ENCODE results near the gene SPEN. TPM values are rescaled to one million over a fixed set of nuclear protein-coding genes. Genes with fewer than 3 reads are reported as not detected.

The SPEN gene
- polyA plus RNA-seq, 1 of the 3 experiments (the other 2 are of a cell fraction), result 6.1 TPM

DNA sequence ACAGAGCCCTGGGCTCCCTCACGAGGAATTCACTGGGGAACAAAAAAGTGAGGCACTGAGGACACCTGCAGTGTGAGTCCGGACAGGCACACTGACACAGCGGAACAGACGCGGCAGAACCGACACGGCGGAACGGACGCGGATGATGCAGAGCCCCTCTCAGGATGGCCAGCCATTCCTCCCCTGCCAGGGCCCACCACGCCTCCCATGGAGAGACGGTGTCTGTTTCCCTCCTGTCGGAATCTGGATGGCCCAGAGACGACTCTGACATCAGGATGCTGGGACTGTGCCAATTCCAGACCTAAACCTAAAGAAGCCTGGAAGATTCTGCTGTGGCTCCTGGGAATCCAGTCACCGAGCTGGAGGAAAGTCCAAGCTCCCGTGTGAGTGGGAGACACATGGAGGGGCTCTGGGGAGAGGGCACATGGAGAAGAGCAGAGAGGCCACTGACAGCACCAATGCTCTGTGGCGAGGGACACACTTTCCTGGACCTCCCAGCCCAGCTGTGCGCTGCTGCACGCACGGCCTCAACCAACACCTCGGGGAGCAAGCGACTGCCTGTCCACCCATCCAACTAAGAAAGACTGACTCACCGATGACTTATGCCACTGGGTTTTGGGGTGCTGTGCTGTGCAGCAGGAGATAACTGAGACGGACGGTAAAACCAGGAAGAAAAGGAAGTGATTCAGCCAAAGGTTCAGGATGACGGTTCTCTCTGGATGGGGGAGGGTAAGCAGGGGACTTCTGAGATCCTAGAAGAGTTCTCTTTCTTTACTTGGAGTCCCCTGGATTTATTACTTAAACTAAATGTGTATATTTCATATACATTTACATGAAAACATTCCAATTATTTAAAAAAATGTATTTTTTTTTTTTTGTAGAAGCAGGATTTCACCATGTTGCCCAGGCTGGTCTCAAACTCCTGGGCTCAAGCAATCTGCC is 105.1 kb downstream of the SPEN start:
- ChIA-PET POLR2A (interaction anchor here (1.4 kb wide), 1 partner anchor 137 kb away, joined by 3 read pairs; no protein-coding TSS in a partner anchor), CTCF (interaction anchor here (0.9 to 2.5 kb wide), 7 partner anchors 9 to 161 kb away, joined by 3 to 9 read pairs (median 3); partner anchors contain the start of gene ZBTB17)
- 38% methylated on average over 22 of the region's 27 CpGs for WGBS (ENCODE audit: low lambda C conversion rate)
- DNase-seq, result no peak
- Histone ChIP-seq H4K20me1 (ENCODE audit: insufficient read depth) (no peaks in the 10 kb centered on the region; the same call in 1 of the 2 replicates), H3K4me1 (ENCODE audit: control insufficient read depth in 1 of 2, insufficient read depth in 2 of 2, low read depth in 1 of 2, low read length in 1 of 2) (peaks cover 73 to 82% of the 10 kb centered on the region in 2 experiments), H3K79me2 (ENCODE audit: insufficient read depth) (peaks cover 91% of the 10 kb centered on the region), H3K4me2 (peak overlapping the region; percentile 76), H3K4me3 (ENCODE audit: low read depth in 2 of 2, low read length in 1 of 2) (no peak overlapping the region), H3F3A (replicated peaks; ENCODE audit: insufficient read depth) (peaks cover 68% of the 10 kb centered on the region), H3K9me3 (no peaks in the 10 kb centered on the region), H2AFZ (ENCODE audit: low read depth) (no peak overlapping the region), H3K9ac (peak overlapping the region; percentile 57), H3K27ac (ENCODE audit: low read depth in 2 of 2, low read length in 1 of 2) (peak overlapping the region; percentile 85 to 93), H3K36me3 (replicated peaks in 1 of 2; ENCODE audit: control insufficient read depth in 1 of 2, insufficient read depth in 2 of 2, low read length in 1 of 2) (peaks cover 8 to 13% of the 10 kb centered on the region in 2 experiments), H3K9me2 (no peaks in the 10 kb centered on the region), H3K27me3 (ENCODE audit: insufficient read depth) (no peaks in the 10 kb centered on the region)
- TF ChIP-seq, protein P1, sequence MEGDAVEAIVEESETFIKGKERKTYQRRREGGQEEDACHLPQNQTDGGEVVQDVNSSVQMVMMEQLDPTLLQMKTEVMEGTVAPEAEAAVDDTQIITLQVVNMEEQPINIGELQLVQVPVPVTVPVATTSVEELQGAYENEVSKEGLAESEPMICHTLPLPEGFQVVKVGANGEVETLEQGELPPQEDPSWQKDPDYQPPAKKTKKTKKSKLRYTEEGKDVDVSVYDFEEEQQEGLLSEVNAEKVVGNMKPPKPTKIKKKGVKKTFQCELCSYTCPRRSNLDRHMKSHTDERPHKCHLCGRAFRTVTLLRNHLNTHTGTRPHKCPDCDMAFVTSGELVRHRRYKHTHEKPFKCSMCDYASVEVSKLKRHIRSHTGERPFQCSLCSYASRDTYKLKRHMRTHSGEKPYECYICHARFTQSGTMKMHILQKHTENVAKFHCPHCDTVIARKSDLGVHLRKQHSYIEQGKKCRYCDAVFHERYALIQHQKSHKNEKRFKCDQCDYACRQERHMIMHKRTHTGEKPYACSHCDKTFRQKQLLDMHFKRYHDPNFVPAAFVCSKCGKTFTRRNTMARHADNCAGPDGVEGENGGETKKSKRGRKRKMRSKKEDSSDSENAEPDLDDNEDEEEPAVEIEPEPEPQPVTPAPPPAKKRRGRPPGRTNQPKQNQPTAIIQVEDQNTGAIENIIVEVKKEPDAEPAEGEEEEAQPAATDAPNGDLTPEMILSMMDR (IDR thresholded peaks at IDR 0.05), result peak; percentile 13; the same call in 1 of the 2 replicates
- TF ChIP-seq RXRA (IDR thresholded peaks at IDR 0.05; ENCODE audit: borderline replicate concordance, low read depth), result peak; percentile 83; the same call in 1 of the 2 replicates
- TF ChIP-seq, protein P2, sequence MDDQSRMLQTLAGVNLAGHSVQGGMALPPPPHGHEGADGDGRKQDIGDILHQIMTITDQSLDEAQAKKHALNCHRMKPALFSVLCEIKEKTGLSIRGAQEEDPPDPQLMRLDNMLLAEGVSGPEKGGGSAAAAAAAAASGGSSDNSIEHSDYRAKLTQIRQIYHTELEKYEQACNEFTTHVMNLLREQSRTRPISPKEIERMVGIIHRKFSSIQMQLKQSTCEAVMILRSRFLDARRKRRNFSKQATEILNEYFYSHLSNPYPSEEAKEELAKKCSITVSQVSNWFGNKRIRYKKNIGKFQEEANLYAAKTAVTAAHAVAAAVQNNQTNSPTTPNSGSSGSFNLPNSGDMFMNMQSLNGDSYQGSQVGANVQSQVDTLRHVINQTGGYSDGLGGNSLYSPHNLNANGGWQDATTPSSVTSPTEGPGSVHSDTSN (IDR thresholded peaks at IDR 0.05), result peak; percentile 84
- peak; percentile 89 for TF ChIP-seq TCF12 (IDR thresholded peaks at IDR 0.05)
- TF ChIP-seq FOSL2 (IDR thresholded peaks at IDR 0.05; ENCODE audit: borderline replicate concordance, low read depth), result peak; percentile 98
- TF ChIP-seq, protein P3, sequence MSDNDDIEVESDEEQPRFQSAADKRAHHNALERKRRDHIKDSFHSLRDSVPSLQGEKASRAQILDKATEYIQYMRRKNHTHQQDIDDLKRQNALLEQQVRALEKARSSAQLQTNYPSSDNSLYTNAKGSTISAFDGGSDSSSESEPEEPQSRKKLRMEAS (IDR thresholded peaks at IDR 0.05; ENCODE audit: low read depth), result peak; percentile 82
- no peak for TF ChIP-seq SIN3A (IDR thresholded peaks at IDR 0.05; ENCODE audit: borderline replicate concordance, low read depth, low read length)
- TF ChIP-seq, protein P4, sequence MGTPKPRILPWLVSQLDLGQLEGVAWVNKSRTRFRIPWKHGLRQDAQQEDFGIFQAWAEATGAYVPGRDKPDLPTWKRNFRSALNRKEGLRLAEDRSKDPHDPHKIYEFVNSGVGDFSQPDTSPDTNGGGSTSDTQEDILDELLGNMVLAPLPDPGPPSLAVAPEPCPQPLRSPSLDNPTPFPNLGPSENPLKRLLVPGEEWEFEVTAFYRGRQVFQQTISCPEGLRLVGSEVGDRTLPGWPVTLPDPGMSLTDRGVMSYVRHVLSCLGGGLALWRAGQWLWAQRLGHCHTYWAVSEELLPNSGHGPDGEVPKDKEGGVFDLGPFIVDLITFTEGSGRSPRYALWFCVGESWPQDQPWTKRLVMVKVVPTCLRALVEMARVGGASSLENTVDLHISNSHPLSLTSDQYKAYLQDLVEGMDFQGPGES (IDR thresholded peaks at IDR 0.05; ENCODE audit: low read depth, low read length), result no peak
- TF ChIP-seq POLR2AphosphoS5 (IDR thresholded peaks at IDR 0.05; ENCODE audit: low read depth, low read length), result peak; percentile 60; the same call in 1 of the 2 replicates
- TF ChIP-seq FOXM1 (IDR thresholded peaks at IDR 0.05; ENCODE audit: low read depth), result no peak
- peak; percentile 72 for TF ChIP-seq ELF1 (IDR thresholded peaks at IDR 0.05)
- peak; percentile 32 for TF ChIP-seq CHD2 (IDR thresholded peaks at IDR 0.05; ENCODE audit: low read length, partially characterized antibody)
- peak; percentile 24 for TF ChIP-seq RAD21 (IDR thresholded peaks at IDR 0.05; ENCODE audit: low read length)
- TF ChIP-seq JUND (IDR thresholded peaks at IDR 0.05), result peak; percentile 97
- TF ChIP-seq, protein P5, sequence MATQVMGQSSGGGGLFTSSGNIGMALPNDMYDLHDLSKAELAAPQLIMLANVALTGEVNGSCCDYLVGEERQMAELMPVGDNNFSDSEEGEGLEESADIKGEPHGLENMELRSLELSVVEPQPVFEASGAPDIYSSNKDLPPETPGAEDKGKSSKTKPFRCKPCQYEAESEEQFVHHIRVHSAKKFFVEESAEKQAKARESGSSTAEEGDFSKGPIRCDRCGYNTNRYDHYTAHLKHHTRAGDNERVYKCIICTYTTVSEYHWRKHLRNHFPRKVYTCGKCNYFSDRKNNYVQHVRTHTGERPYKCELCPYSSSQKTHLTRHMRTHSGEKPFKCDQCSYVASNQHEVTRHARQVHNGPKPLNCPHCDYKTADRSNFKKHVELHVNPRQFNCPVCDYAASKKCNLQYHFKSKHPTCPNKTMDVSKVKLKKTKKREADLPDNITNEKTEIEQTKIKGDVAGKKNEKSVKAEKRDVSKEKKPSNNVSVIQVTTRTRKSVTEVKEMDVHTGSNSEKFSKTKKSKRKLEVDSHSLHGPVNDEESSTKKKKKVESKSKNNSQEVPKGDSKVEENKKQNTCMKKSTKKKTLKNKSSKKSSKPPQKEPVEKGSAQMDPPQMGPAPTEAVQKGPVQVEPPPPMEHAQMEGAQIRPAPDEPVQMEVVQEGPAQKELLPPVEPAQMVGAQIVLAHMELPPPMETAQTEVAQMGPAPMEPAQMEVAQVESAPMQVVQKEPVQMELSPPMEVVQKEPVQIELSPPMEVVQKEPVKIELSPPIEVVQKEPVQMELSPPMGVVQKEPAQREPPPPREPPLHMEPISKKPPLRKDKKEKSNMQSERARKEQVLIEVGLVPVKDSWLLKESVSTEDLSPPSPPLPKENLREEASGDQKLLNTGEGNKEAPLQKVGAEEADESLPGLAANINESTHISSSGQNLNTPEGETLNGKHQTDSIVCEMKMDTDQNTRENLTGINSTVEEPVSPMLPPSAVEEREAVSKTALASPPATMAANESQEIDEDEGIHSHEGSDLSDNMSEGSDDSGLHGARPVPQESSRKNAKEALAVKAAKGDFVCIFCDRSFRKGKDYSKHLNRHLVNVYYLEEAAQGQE (IDR thresholded peaks at IDR 0.05; ENCODE audit: low read depth, low read length), result peak; percentile 67
- TF ChIP-seq SMC3 (IDR thresholded peaks at IDR 0.05; ENCODE audit: low read depth, low read length), result no peak
- TF ChIP-seq EP300 (IDR thresholded peaks at IDR 0.05; ENCODE audit: borderline replicate concordance in 1 of 2, low read depth in 1 of 2, low read length in 1 of 2), result peak in 1 of 2 experiments; percentile 92; a peak in 2 of 4 replicates
- no peak for TF ChIP-seq TEAD4 (IDR thresholded peaks at IDR 0.05; ENCODE audit: borderline replicate concordance, insufficient read depth)
- TF ChIP-seq NFIC (IDR thresholded peaks at IDR 0.05; ENCODE audit: borderline replicate concordance), result 0 out of 2 replicates have a peak, but pooled peaks have one; percentile 55
- TF ChIP-seq EZH2phosphoT487 (IDR thresholded peaks at IDR 0.05; ENCODE audit: borderline replicate concordance, low read depth), result no peak
